HG03558 (cell line): ENCODE results near the gene GRIN2A.
"Not testable (repeated sequence)": the region's sequence is repeated elsewhere in the genome, so short reads cannot be mapped to it uniquely, and the experiment has no call there.

Experiments
- ATAC-seq: cut with Tn5 transposase; IDR thresholded peaks from one replicate; pipeline ENCODE4 v1.9.1; 2021; ENCODE audit warnings: moderate number of reproducible peaks; ENCODE audit not compliant: unreplicated experiment; ENCODE audit errors: extremely low read depth

GRIN2A gene

DNA sequence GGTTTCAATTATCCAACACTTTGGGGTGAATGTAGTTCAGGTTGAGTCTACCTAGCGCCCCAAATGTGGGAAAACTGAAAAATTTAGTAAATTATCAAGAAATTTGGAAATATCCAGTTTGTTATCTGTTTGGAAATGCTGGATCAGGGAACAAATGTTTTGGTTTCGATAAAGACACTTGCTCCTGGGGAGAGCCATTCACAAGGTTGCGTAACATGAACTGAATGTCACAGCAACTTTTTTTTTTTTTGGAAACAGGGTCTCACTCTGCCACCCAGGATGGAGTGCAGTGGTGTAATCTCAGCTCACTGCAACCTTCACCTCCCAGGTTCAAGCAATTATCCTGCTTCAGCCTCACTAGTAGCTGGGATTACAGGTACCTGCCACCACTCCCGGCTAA lies 286.4 kb downstream of the GRIN2A start:
- no peak for ATAC-seq

DNA sequence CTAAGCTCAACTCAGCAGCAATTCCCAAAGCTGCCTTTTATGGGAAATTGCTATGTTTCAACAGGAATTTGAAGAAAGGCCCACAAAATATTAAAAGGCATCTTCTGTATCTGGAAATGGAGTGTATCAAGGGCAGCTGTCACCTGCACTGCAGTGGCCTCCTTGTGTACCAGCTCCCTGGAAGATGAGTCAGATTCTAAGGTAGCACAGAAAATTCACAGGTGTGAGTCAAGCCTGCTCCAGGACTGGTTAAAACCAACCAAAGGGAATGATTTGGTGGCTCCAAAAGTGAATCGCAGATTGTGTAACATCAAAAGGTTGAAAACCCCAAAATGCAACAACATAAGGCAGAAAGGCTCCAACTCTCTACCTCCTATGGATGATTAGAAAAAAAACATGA lies 296.4 kb downstream of the GRIN2A start:
- no peak for ATAC-seq

DNA sequence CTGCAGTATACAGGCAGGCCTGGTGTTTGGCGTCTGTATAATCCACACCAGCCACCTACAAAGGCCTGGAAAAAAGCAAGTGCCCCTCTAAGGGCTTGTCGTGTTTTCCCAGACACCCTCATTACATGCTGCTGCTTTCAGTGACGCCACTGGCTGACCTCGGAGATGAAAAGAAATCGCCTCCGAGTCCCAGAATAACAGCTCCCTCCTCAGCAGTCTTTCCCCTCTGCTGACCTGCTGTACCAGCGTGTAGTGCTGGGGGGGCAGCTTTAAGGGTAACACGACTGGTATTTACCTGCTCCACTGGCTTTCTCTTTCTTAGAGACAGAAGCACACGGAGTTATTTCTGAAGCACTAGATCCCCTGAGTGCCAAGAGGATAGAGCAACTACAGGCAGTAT lies 296.8 kb downstream of the GRIN2A start:
- ATAC-seq: no peak

- not testable (repeated sequence) for ATAC-seq
Measured at GRCh38 chr16:9875981-9876380, 306.2 kb downstream of the GRIN2A start.

- no peak for ATAC-seq
Measured at GRCh38 chr16:9874219-9874618, 308.0 kb downstream of the GRIN2A start.

DNA sequence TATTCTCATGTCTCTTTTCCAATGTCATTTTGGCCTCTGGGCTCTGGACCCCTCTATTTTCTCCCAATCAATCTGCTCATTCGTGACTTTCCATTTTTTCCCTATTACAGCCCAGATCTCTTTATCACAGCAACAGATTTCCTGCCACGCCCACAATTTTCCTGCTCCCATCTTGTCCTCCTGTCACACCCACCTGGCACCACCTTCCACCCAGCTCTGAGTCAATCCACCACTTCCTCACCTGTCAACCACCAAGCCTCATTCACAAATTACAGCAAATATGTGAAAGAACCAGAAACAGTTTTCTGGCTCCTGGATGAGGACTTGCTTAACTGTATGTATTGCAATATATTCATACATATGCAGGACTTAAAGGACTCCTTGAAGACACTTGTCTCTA lies 311.3 kb downstream of the GRIN2A start:
- no peak for ATAC-seq

DNA sequence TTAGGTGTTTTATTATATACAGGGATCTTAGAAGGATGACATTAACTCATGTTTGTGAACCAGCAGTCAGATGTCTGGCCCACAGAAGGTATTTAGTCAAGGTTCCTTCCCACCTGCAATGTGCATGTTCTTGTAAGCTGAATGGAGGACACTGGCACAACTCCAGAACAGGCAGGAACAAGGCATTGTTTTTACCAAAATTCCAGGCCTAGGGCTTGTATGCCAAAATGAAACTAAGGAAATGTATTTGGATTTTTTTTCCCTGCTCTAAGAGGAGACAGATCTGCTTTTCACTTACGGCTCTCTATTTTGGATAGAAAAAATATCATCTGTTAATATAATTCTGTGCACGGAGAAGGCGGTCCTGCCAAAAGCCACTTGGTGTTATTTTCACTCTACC lies 312.5 kb downstream of the GRIN2A start:
- ATAC-seq: no peak

GRCh38 chr16:9868606-9869149 lies 313.6 kb downstream of the GRIN2A start:
- no peak for ATAC-seq

- ATAC-seq: no peak
Measured at GRCh38 chr16:9867176-9867575, 315.1 kb downstream of the GRIN2A start.

DNA sequence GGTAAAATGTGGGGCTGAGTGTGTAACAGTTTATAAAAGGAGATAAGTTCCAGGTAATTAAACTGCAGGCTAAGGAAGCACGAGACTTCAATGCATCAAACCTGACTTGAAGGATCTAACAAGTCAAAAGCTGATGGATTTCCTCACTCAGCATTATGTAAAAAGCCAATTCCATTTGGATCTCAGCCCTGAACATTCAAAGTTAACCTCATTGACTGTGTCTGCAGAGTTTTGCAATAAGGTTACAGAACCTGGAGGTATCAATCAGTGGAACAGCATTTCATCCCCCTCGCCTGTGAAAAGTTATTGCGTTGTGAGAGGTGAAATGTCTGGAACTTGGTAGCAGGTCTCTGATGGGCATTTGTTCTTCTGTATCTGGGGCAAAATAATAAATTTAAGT lies 317.8 kb downstream of the GRIN2A start:
- ATAC-seq: no peak

DNA sequence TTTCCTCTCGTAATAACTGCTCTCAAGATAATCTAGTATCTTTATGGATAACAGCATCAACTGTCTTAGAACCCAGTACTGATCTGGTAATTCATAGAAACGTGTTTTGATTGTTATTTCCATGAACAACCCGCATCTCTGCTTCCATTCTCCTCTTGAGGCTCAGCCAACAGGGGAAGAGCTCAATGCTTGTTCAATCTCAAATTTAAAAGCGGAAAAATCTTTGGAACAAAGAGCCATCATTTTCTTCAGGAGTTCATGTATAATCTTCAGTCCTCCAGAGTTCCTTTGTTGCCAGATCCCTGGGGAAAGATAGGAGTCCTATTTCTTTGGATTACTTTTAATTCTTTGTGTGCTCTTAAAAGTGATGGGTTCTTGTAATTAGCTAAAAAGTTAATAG lies 319.9 kb downstream of the GRIN2A start:
- ATAC-seq: no peak

DNA sequence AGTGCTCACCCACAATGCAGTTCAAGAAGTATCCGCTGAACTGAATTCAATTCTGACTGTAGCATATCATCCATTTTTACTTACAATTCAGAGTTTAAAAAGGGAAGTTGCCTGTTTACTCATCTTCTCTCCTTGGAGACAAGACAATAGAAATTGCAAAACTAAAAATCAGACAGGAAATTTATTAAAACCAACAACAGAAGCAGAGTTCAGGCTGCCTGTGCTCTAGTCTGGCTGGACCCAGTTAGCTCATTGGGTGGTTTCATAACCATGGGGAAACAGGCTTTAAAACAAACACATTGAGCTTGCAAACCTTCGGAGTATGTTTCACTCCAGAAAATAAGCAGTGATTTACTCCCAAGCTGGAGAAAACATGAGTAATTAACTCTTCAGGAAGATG lies 321.4 kb downstream of the GRIN2A start:
- ATAC-seq: no peak

DNA sequence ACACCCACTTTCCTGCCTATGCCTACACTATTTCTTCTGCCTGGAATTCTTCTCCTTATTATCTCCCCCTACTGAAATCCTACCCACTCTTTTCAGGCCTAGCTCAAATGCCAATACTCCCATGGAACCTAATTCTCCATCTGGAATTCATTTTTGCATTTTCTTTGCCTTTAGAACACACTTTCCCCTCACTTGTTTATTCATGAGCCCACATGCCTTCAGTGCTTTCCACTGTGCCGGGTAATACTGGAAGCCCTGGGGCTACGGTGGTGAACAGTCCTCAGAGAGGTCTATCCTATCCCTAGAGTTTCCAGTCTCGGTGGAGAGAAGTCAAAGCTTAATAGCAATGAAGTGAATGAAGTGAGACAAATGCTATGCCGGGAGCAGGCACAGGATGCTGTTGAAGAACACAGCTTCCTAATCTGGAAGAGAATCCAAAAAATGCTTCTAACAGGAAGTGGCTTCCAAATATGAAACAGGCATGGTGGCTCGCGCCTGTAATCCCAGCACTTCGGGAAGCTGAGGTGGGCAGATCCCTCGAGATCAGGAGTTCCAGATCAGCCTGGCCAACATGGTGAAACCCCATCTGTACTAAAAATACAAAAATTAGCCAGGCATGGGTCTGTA lies 322.4 kb downstream of the GRIN2A start:
- no peak for ATAC-seq

GRCh38 chr16:9854675-9855074 lies 327.6 kb downstream of the GRIN2A start:
- ATAC-seq: no peak

- ATAC-seq: no peak
Measured at GRCh38 chr16:9852003-9852402, 330.2 kb downstream of the GRIN2A start.

DNA sequence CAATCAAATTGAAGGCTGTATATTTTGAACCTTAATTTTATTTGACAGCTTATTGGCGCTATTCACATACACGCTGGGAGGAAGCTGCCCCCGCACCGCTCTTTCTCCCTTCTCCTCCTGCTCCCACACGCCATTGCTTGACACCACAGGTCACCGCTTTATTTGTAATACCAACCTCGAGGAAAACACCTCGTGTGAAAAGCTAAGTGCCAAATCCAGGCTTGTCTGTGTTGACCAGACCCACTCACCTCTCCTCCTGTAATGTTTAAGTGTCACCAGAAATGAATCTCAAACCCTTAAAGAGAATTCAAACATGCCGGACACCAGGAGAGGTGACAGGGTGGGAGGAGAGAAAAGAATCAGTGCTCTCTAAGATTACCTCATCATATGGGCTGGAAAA lies 331.4 kb downstream of the GRIN2A start:
- ATAC-seq: no peak

GRCh38 chr16:9849697-9850245 lies 332.5 kb downstream of the GRIN2A start:
- ATAC-seq: no peak

DNA sequence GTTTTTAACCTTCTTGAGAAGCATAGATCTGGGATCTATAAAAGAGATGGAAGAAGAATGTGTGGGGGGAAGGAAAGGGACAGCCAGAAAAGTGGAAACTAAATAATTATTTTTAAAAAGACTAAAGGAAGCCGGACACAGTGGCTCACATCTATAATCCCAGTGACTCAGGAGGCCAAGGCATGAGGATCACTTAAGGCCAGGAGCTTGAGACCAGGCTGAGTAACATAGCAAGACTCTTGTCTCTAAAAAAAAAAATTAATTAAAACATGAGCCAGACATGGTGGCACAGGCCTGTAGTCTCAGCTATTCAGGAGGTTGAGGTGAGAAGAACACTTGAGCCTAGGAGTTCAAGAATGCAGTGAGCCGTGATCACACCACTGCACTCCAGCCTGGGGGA lies 335.1 kb downstream of the GRIN2A start:
- ATAC-seq: no peak

DNA sequence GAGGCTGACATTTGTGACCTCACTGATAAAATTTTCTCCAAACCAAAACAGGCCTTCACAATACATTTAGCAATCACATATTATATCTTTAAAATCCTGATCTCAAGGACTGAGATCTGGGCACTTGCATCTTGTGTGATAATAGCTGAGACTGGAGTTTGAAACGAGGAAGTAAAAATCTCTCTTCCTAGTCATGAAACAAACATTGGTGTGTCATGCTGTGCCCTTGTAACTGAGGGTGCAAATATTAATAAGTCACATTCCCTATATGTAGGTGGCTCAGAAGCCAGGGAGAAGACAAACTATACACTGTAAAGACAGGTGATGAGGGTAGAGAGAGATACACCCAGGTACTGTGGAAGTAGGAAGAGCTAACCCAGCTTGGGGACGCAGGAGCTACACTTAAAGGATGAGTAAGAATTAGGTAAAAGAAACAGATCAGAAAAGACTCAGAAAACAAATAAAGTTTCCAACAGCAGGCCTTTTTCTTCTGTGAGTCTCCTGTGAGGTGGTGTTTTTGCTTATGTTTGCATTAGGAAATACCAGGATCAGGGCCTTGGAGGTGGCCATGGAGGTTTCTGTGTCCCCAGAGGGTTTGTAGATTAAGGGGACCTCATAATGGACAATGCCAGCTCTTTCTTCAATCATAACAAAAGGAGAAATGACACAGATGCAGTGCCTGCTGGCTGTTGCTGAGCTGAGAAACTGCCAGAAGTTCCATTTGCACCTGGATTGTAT lies 335.7 kb downstream of the GRIN2A start:
- no peak for ATAC-seq

DNA sequence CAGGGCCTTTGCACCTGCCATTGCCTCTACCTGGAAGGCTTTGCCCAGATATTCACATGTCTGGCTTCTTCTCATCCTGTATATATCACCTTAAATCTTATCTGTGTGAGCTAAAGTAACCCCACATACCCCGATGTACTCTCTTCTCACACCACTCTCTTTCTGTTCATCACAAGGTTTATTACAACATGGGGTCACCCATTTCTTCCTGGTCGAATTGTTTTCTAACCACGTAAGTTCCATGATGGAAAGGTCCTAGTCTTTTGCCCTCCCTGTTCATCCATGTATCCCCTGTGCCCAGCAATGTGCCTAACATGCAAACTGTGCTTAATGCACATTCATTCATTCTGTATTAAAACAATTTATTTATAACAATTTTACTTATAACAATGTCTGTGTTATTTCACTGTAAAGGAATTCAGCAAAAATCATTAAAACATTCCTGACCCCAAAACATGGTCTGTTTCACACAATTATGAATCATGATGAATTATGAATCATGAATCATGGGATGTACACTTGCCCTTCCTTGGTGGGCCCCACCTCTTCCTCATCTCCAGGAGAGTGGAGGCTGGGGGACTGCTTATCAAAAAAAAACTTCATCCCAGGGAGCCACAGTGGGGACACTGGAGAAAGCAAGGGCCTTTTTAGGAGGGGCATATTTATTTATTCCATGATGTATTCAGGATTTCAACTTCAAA lies 336.4 kb downstream of the GRIN2A start:
- ATAC-seq: no peak

DNA sequence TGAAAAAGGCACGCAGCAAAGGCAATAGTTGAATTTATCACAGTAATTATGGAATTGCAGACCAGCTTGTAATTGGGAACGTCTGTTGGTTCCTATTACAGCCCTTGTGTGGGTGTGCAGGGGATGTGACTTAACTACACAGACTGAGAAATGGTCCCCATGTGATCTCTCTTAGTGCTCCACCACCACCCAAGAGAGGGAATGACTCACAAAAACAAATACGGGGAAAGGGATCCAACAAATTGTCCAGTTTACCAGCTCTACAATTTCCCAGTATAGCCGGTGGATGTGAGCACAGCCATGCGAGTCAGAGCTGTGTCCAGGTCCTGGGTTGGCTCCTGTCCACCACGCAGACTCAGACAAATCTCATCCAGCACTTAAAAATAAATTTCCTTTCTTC lies 337.9 kb downstream of the GRIN2A start:
- ATAC-seq: no peak
